Ishikawa (cell line): ENCODE measurements around the gene GLE1.

ENCODE experiments used
- CEBPB ChIP-seq: IDR thresholded peaks from 2 replicates; pipeline ENCODE4 v1.6.1; 2012
- CREB1 ChIP-seq: IDR thresholded peaks from 2 replicates; pipeline ENCODE4 v1.6.1; 2012; ENCODE audit warnings: low read depth
- EP300 ChIP-seq: IDR thresholded peaks from 2 replicates; pipeline ENCODE4 v1.6.1; 2012; ENCODE audit warnings: borderline replicate concordance
- FOXM1 ChIP-seq: IDR thresholded peaks from 2 replicates; pipeline ENCODE4 v1.6.1; 2012; ENCODE audit warnings: low read depth, borderline replicate concordance
- RAD21 ChIP-seq: IDR thresholded peaks from 2 replicates; pipeline ENCODE4 v1.6.1; 2012; ENCODE audit warnings: low read depth
- TAF1 ChIP-seq: IDR thresholded peaks from 2 replicates; pipeline ENCODE4 v1.6.1; 2012; ENCODE audit warnings: low read depth, mild to moderate bottlenecking
- TCF12 ChIP-seq: IDR thresholded peaks from 2 replicates; pipeline ENCODE4 v1.6.1; 2012; ENCODE audit warnings: low read depth
- YY1 ChIP-seq: IDR thresholded peaks from 2 replicates; pipeline ENCODE4 v1.6.1; 2012; ENCODE audit warnings: low read depth
- ZBTB7A ChIP-seq: IDR thresholded peaks from 2 replicates; pipeline ENCODE4 v1.6.1; 2012; ENCODE audit warnings: low read depth
- TF ChIP-seq, protein P1 (sequence below): IDR thresholded peaks from 2 replicates; pipeline ENCODE4 v1.6.1; 2012
- TF ChIP-seq, protein P2 (sequence below): IDR thresholded peaks from 2 replicates; pipeline ENCODE4 v1.6.1; 2012; ENCODE audit warnings: low read depth, mild to moderate bottlenecking
- TF ChIP-seq, protein P3 (sequence below): IDR thresholded peaks from 2 replicates; pipeline ENCODE4 v1.6.1; 2012

DNA sequence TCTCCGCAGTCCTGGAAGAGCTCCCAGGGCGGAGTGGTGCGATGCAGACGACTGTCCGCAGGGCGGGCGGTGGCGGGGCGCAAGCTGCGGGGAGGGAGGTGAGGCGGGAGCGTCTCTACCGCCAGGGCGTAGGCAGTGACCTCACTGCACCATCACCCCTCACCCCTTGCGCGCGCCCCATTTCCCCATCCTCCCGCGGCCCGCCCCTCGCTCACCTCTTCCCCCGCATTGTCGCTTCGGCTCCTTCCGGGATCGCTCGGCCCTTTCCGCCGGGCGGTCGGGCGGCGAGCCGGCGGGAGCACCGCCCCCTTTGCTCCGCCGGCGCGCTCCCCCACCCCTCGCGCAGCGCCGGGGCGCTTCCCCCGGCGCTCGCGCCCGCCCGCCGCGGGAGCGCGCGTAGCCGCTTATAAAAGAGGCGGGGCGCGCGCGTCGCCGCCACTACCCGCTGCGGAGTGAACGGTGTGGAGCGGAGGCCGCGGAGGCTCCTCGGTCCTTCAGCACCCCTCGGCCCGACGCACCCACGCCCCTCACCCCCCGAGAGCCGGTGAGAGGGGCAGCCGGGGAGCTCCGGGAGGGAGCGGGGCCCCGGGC lies 47.7 kb downstream of the GLE1 start, which contains the start of gene SPTAN1:
- TF ChIP-seq, protein P1, sequence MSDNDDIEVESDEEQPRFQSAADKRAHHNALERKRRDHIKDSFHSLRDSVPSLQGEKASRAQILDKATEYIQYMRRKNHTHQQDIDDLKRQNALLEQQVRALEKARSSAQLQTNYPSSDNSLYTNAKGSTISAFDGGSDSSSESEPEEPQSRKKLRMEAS, result peak; percentile 13; the same call in 1 of the 2 replicates
- TF ChIP-seq RAD21, result no peak
- no peak for TF ChIP-seq TCF12
- TF ChIP-seq EP300, result no peak; the same call in 1 of the 2 replicates
- TF ChIP-seq ZBTB7A, result no peak
- TF ChIP-seq, protein P2, sequence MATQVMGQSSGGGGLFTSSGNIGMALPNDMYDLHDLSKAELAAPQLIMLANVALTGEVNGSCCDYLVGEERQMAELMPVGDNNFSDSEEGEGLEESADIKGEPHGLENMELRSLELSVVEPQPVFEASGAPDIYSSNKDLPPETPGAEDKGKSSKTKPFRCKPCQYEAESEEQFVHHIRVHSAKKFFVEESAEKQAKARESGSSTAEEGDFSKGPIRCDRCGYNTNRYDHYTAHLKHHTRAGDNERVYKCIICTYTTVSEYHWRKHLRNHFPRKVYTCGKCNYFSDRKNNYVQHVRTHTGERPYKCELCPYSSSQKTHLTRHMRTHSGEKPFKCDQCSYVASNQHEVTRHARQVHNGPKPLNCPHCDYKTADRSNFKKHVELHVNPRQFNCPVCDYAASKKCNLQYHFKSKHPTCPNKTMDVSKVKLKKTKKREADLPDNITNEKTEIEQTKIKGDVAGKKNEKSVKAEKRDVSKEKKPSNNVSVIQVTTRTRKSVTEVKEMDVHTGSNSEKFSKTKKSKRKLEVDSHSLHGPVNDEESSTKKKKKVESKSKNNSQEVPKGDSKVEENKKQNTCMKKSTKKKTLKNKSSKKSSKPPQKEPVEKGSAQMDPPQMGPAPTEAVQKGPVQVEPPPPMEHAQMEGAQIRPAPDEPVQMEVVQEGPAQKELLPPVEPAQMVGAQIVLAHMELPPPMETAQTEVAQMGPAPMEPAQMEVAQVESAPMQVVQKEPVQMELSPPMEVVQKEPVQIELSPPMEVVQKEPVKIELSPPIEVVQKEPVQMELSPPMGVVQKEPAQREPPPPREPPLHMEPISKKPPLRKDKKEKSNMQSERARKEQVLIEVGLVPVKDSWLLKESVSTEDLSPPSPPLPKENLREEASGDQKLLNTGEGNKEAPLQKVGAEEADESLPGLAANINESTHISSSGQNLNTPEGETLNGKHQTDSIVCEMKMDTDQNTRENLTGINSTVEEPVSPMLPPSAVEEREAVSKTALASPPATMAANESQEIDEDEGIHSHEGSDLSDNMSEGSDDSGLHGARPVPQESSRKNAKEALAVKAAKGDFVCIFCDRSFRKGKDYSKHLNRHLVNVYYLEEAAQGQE, result no peak
- peak; percentile 83 for TF ChIP-seq TAF1
- TF ChIP-seq, protein P3, sequence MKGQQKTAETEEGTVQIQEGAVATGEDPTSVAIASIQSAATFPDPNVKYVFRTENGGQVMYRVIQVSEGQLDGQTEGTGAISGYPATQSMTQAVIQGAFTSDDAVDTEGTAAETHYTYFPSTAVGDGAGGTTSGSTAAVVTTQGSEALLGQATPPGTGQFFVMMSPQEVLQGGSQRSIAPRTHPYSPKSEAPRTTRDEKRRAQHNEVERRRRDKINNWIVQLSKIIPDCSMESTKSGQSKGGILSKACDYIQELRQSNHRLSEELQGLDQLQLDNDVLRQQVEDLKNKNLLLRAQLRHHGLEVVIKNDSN, result no peak
- TF ChIP-seq FOXM1, result no peak
- TF ChIP-seq CEBPB, result no peak
- no peak for TF ChIP-seq CREB1
- peak; percentile 17; the same call in 1 of the 2 replicates for TF ChIP-seq YY1
